Activated T-helper 2 cell treated with anti-CD3 and anti-CD28 coated beads, Interferon-gamma antibody, Interleukin-2, Interleukin-4, amounts not matched to agents 10 μg/mL and 5 μg/mL and 100 μg/mL, durations not matched to agents 14 hours and 24 hours and 36 hours (primary cell): Measurements from ENCODE around the gene NFATC2. TPM values are rescaled to one million over a fixed set of nuclear protein-coding genes. Genes with fewer than 3 reads are reported as not detected.

Source experiments
- DNase-seq: peaks from one replicate; pipeline ENCODE4 v3.0.0; 2021; ENCODE audit warnings: low spot score
- H3K27ac Mint-ChIP-seq: one replicate; pipeline ENCODE4 v1.8.0; 2021; ENCODE audit warnings: mixed read lengths
- H3K27me3 Mint-ChIP-seq: one replicate; pipeline ENCODE4 v1.8.0; 2021; ENCODE audit warnings: low read depth, mixed read lengths
- H3K36me3 Mint-ChIP-seq: one replicate; pipeline ENCODE4 v1.8.0; 2021; ENCODE audit warnings: low read depth, mixed read lengths
- H3K4me1 Mint-ChIP-seq: one replicate; pipeline ENCODE4 v1.8.0; 2021; ENCODE audit warnings: low read depth, mixed read lengths
- H3K4me3 Mint-ChIP-seq: one replicate; pipeline ENCODE4 v1.8.0; 2021; ENCODE audit warnings: low read depth, mild to moderate bottlenecking, moderate library complexity, mixed read lengths
- H3K9me3 Mint-ChIP-seq: one replicate; pipeline ENCODE4 v1.8.0; 2021; ENCODE audit warnings: mixed read lengths
- intact Hi-C: fragments of 100-400 bp; cut with micrococcal nuclease; formaldehyde crosslinking; loops from one replicate; pipeline ENCODE4 v1.15.1; 2023
- total RNA-seq: library from RNA; stranded (reverse); gene quantifications from 2 replicates; pipeline ENCODE4 v1.2.3, GENCODE V29; 2022

The NFATC2 gene
- total RNA-seq, 1 donor from 2014 or later, result 67.1 TPM

DNA sequence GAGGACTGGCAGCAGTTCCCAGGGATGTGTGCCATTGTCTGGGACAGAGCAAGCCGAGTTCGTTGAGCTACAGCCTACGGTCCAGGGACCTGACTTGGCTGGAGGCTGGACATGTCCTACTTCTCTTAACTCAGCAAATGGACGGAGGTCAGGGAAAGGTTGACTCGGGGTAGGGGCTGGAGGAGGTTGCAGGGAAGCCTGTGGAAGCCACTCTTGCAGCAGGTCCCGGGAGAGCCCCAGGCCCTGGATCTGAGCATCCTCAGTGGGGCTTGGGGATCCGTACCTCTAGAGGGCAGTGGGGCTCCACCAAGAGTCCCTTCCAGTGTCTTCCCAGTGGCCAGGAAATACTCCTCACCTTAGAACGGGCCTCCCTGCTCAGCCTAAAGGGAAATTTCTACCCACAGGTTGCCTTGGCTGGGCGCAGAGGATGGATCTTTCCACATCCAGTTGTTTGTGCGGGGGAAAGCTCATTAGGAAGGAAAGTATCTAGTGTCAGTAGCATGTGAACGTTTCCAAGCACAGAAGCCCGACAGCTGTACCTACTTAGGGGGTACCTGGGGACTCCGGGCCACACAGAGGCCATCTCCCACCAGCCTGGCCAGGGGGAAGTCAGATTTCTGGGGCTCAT is 170.2 kb downstream of the NFATC2 start:
- Mint-ChIP-seq H3K4me3 (no peak overlapping the region), H3K27me3 (no peaks in the 10 kb centered on the region), H3K4me1 (peaks cover 2% of the 10 kb centered on the region), H3K9me3 (no peaks in the 10 kb centered on the region), H3K27ac (no peak overlapping the region), H3K36me3 (no peaks in the 10 kb centered on the region)
- intact Hi-C loops, result loop anchor here (1.0 to 2.0 kb wide), 2 partner anchors 223 to 252 kb away; no protein-coding TSS in a partner anchor
- DNase-seq, result peak; percentile 30

DNA sequence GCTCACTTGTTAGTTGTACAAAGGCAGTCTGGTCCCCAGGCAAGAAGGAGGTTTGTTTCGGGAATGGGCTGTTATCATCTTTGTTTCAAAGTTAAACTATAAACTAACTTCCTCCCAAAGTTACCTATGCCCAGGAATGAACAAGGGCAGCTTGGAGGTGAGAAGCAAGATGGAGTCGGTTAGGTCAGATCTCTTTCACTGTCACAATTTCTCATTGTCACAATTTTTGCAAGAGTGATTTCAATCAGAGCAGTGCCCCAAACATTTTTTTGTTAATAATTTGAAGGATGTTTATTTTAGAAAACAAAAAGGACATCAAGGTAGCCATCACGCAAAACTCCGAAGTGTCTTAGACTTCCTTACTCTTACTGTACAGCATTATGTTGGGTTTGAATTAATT is 170.8 kb downstream of the NFATC2 start:
- intact Hi-C loops, result loop anchor here (1.0 to 2.0 kb wide), 2 partner anchors 223 to 253 kb away; no protein-coding TSS in a partner anchor
- H3K27ac Mint-ChIP-seq, result no peak overlapping the region
- H3K9me3 Mint-ChIP-seq, result no peaks in the 10 kb centered on the region
- no peak for DNase-seq
- H3K4me3 Mint-ChIP-seq, result no peak overlapping the region
- H3K4me1 Mint-ChIP-seq, result peaks cover 2% of the 10 kb centered on the region
- H3K36me3 Mint-ChIP-seq, result no peaks in the 10 kb centered on the region
- H3K27me3 Mint-ChIP-seq, result no peaks in the 10 kb centered on the region

DNA sequence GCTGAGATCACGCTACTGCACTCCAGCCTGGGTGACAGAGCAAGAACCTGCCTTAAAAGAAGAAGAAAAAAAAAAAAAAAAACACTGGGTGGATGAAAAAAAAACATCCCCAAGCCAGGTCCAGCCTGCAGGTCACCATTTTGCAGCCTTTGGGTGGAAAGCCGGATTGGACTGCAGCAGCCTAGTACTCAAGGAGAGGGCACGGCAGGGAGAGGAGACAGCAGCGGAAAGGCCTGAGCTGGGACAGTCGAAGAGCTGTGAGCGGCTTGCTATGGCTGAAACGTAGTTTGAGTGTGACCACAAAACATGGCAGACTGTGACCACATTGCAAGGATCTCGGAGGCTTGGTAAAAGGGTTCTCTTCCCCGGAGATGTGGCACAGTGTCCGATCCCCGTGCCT is 173.0 kb downstream of the NFATC2 start:
- Mint-ChIP-seq H3K36me3 (no peaks in the 10 kb centered on the region), H3K27ac (no peak overlapping the region), H3K4me3 (no peak overlapping the region), H3K27me3 (peaks cover 1% of the 10 kb centered on the region), H3K9me3 (no peaks in the 10 kb centered on the region), H3K4me1 (peaks cover 2% of the 10 kb centered on the region)
- intact Hi-C loops, result no loop called here
- DNase-seq, result no peak

DNA sequence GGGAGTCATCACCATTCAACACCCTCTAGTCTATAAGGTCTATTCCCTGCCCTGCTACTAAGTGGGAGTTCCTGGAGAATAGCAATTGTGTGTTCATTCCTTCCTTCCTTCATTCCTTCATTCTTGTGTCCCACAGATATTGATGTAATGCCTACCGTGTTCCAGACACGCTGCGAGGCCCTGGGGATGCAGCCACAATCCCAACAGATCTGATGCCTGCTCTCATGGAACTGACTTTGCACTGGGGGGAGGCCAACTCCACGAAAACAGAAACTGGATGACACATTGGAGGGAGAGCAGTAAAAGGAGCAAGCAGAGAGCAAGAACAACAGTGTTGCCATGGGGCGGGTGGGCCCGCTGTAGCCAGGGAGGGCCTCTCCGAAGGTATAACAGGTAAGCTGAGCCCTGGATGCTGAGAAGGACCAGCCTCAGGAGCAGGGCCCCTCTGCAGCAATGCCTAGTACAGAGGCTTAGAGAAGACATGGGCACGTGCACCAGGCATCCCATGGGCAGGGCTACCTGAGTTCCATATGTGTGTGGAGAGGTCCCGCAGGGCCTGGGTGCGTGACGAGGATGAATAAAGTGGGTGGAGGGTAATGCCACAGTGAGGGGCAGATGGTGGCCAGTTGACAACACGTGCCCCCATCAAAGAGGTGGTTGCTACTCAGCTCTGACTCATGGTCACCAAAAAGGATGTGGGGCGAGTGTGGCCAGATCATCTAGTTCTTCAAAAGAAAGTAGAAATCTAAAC is 173.9 kb downstream of the NFATC2 start:
- intact Hi-C loops, result no loop called here
- H3K4me1 Mint-ChIP-seq, result peaks cover 2% of the 10 kb centered on the region
- peaks cover 4% of the 10 kb centered on the region for H3K9me3 Mint-ChIP-seq
- H3K27ac Mint-ChIP-seq, result no peak overlapping the region
- peaks cover 4% of the 10 kb centered on the region for H3K36me3 Mint-ChIP-seq
- H3K27me3 Mint-ChIP-seq, result peaks cover 1% of the 10 kb centered on the region
- no peak for DNase-seq
- no peak overlapping the region for H3K4me3 Mint-ChIP-seq

DNA sequence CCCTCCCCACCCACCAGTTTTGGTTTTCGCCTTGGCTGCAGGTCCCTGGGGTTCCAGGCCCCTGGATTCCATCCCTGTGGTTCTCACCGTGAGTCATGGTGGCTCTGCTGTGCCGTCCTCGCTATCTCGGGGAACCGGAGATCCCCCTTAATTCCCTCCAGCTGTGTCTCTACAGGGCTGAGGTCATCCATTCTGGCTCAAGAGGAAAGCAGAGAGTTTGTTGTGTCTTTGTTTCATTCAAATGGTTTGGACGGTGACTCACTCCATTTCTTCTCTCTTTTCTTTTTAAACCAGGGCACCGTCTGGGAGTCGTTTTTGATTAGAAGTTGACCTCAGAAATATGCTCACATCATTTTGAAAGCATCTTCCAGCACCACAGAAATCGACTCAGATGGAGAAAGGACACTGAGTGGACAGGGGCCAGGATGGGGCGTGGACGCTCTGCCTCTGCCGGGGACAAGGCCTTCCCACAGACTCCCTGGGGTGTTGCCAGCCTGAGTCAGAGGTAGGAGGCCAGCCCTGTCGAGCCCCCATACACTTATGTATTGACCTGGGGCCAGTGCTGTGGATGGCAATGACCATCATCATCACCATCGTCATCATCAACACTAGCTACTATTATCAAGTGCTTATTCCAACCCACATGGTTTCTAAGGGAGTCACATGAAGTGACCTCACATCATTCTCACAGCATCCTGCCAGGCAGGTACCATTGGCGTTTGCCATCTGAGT is 176.2 kb downstream of the NFATC2 start:
- peaks cover 4% of the 10 kb centered on the region for H3K36me3 Mint-ChIP-seq
- intact Hi-C loops, result no loop called here

DNA sequence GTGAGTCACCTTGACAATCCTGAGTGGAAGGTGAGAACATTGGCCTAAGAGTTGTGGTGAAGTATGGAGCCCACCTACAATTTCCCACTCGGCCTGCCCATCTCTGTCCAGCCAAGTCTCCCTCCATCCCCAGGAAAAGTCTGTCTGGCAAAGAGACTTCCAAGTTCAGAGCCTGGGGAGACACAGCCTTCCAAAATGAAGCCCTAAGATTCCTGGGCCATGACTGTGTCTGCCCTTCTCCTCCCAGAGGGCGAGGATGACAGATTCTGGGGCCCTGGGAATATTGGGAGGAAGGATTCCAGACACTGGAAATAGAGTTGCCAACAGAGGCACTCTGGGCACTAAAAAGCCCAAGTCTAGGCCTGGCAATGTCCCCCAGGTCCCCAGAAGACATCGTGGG is 176.8 kb downstream of the NFATC2 start:
- Mint-ChIP-seq H3K4me3 (no peak overlapping the region), H3K27me3 (peaks cover 5% of the 10 kb centered on the region), H3K36me3 (peaks cover 4% of the 10 kb centered on the region), H3K9me3 (peaks cover 8% of the 10 kb centered on the region), H3K4me1 (peaks cover 4% of the 10 kb centered on the region), H3K27ac (no peak overlapping the region)
- intact Hi-C loops, result no loop called here
- DNase-seq, result no peak

More for the DNA sequence above, 176.2 kb downstream of the NFATC2 start:
- Mint-ChIP-seq H3K9me3 (peaks cover 8% of the 10 kb centered on the region), H3K4me1 (peaks cover 4% of the 10 kb centered on the region), H3K27ac (no peak overlapping the region), H3K27me3 (peaks cover 3% of the 10 kb centered on the region), H3K4me3 (no peak overlapping the region)
- no peak for DNase-seq

DNA sequence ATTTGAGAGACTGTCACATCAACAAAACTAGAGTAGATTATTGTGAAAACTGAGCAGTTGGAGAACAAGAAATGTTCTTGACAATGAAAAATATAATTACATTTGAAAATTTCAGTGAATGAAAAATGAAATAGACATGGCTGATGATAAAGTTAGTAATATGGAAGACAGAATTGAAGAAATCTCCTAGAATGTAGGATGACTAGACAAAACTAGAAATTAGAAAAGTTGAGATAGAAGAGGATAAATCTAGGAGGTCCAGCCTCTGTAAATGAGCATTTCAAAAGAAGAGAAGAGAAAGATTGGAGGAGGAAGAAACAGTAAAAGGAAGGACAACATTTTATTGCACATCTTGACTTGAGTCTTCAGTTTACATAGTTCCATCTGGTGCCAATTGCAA is 178.7 kb downstream of the NFATC2 start:
- Mint-ChIP-seq H3K27ac (no peak overlapping the region), H3K4me3 (no peak overlapping the region), H3K36me3 (peaks cover 4% of the 10 kb centered on the region), H3K27me3 (peaks cover 5% of the 10 kb centered on the region), H3K4me1 (peaks cover 4% of the 10 kb centered on the region), H3K9me3 (peaks cover 8% of the 10 kb centered on the region)
- intact Hi-C loops, result no loop called here
- DNase-seq, result no peak

DNA sequence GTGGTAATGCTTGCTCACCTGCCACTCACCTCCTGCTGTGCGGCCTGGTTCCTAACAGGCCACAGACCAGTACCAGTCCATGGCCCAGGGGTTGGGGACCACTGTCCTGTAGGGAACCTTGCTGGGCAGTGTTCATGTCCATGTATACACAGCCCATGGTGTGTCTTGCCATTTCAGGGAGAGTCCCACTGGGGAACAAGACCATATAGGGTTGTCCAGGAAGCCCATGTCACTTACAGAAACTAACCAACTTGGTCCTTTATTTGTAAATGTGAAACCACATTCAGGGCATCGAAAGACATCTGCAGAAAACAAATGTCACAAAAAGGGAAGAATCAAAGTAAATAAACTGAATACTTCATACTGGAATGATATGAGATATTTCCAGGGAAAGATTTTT is 179.1 kb downstream of the NFATC2 start:
- no peak for DNase-seq
- Mint-ChIP-seq H3K4me1 (peaks cover 4% of the 10 kb centered on the region), H3K27ac (no peak overlapping the region), H3K36me3 (peaks cover 4% of the 10 kb centered on the region), H3K9me3 (peaks cover 8% of the 10 kb centered on the region), H3K27me3 (peaks cover 6% of the 10 kb centered on the region), H3K4me3 (no peak overlapping the region)
- intact Hi-C loops, result no loop called here

DNA sequence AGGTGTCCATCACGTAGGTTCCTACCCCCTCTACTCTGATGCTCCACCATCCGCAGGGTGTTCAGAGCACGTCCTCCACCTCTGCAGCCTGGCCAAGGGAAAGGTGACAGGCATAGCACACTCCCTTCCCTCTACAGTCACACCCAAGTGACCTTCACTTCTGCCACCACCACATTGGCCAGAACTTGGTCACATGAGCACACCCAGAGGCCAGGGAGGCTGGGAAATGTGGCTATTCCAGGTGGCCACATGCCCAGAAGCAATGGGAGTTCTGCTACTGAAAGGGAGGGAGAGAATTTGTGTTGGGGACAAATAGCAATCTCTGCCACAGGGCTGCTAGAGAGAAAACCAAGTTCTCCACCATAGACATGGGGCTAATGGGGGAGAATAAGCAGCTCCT is 180.3 kb downstream of the NFATC2 start:
- Mint-ChIP-seq H3K27me3 (peaks cover 10% of the 10 kb centered on the region), H3K27ac (no peak overlapping the region), H3K4me3 (no peak overlapping the region), H3K4me1 (peaks cover 4% of the 10 kb centered on the region), H3K9me3 (peaks cover 8% of the 10 kb centered on the region), H3K36me3 (peaks cover 4% of the 10 kb centered on the region)
- DNase-seq, result no peak
- intact Hi-C loops, result no loop called here

DNA sequence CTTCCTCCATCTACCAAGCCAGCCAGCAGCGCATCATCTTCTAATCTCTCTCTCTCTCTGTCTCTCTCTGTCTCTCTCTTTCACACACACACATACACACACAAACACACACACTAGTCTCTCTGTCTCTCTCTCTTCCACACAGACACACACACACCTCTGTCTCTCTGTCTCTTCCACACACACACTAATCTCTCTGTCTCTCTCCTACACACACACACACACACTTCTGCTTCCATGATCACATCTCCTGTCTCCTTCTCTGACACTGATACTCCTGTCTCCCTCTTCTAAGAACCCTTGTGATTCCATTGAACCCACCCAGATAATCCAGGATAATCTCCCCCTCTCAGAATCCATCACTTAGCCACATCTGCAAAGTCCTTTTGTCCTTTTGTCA is 181.3 kb downstream of the NFATC2 start:
- H3K4me3 Mint-ChIP-seq, result no peak overlapping the region
- H3K27me3 Mint-ChIP-seq, result peaks cover 10% of the 10 kb centered on the region
- DNase-seq, result no peak
- H3K27ac Mint-ChIP-seq, result no peak overlapping the region
- H3K9me3 Mint-ChIP-seq, result peaks cover 8% of the 10 kb centered on the region
- H3K4me1 Mint-ChIP-seq, result peaks cover 4% of the 10 kb centered on the region
- intact Hi-C loops, result no loop called here
- H3K36me3 Mint-ChIP-seq, result peaks cover 4% of the 10 kb centered on the region

DNA sequence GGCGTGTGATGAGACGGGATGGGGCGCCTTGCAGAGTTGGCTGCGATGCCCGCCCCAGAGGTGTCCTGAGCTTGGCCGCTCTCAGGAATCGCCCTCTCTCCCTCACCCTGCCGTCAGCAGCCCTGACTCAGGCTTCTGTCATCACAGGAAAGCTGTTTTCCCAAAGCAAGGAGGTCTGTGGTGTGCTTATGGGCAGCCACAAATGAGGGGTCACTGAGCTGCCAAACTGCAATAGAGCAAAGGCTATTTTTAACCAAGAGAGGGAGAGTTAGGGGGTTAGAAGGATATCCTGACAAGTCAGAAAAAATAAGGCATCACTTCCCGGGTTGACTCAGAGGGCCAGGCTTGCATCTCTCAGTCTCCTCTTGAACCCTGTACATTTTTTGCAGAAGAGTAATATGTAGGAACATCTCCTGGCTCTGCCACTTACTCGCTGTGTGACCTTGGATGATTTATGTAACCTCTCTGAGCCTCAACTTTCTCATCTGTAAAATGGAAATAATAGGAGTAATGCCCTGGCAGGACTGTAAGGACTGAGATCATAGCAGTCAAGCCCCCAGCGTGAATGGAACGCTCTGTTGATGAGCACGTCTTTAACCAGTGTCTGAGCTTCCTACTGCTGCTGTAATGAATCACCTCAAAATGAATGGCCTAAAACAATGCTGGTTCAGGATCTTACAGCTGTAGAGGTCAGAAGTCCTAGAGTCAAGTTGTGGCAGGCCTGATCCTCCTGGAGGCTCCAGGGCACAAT is 181.9 kb downstream of the NFATC2 start:
- peaks cover 4% of the 10 kb centered on the region for H3K36me3 Mint-ChIP-seq
- H3K27me3 Mint-ChIP-seq, result peaks cover 10% of the 10 kb centered on the region
- no peak overlapping the region for H3K27ac Mint-ChIP-seq
- no peak overlapping the region for H3K4me3 Mint-ChIP-seq
- H3K9me3 Mint-ChIP-seq, result peaks cover 8% of the 10 kb centered on the region
- DNase-seq, result no peak
- H3K4me1 Mint-ChIP-seq, result peaks cover 4% of the 10 kb centered on the region
- intact Hi-C loops, result no loop called here

DNA sequence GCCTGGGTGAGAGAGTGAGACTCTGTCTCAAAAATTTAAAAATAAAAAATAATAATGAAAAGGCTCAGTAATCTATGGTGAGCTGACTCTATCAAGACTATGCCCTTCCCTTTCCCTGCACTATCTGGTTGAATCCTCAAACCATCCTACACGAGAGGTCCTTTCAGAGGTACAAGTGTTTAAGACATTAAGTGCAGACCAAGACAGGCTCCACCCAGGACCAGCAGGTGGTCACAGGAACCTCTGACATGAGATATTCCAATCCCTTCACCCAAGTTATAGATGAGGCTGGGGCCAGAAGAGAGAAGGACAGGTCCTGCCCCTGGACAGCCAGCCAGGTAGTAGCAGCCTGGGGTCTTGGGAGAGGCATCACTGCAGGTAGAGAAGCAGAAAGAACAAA is 182.6 kb downstream of the NFATC2 start:
- intact Hi-C loops, result no loop called here
- H3K4me1 Mint-ChIP-seq, result peaks cover 4% of the 10 kb centered on the region
- no peak for DNase-seq
- H3K27ac Mint-ChIP-seq, result no peak overlapping the region
- H3K9me3 Mint-ChIP-seq, result peaks cover 8% of the 10 kb centered on the region
- H3K36me3 Mint-ChIP-seq, result peaks cover 4% of the 10 kb centered on the region
- peaks cover 9% of the 10 kb centered on the region for H3K27me3 Mint-ChIP-seq
- no peak overlapping the region for H3K4me3 Mint-ChIP-seq
